SH-SY5Y (cell line): ENCODE measurements around the gene CYB5R4.

Experiments
- GATA2 ChIP-seq: IDR thresholded peaks from 2 replicates; pipeline ENCODE4 v1.6.1; 2011; ENCODE audit warnings: mild to moderate bottlenecking, low read depth, low read length
- GATA3 ChIP-seq: IDR thresholded peaks from 2 replicates; pipeline ENCODE4 v1.6.1; 2011; ENCODE audit warnings: low read depth, mild to moderate bottlenecking, low read length, moderate library complexity

GRCh38 chr6:83974409-83975050 is 115.0 kb downstream of the CYB5R4 start:
- no peak for TF ChIP-seq GATA2
- TF ChIP-seq GATA3: no peak
